ENCODE data around the gene MLLT10. TPM values are rescaled to one million over a fixed set of nuclear protein-coding genes. Genes with fewer than 3 reads are reported as not detected.
A peak's percentile ranks its signal among the peaks of the same experiment; 100 is the strongest.

MLLT10 gene
- total RNA-seq, 1 experiment from 2014 or later, result 60.1 TPM

DNA sequence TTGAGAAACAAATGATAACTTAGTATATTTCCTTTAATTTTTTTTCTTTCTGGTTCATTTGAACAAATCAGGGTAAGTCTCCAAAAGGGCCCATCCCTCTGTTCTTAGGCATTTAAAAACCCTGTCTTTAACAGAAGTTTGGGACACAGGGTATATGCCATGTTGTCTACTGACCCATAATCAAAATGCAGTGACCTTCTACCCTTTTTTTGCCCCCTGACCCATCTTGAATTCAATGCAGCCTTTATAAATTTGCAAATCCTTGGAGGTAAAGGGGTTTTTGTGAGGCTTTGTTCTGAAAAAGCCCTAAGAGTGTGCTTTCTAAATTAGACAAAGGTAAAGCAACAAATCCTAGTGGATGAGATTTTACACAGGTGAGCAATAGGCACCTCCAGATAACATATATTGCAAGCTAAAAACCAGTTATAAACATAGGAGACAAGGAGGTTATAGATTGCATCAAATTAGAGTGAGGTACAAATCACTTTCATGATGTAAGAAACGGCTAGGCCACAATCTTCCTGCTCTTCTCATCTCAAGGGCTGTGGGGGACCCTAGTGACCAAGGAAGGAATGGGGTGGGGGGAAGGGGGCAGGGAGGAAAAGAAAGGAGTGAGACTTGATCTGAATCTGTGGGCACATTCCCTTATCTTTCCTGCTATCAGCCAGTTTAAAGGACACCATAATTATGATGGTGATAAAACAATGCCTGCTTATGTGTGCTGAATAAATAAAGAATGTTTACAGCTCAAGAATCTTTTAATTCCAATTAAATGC is 11.2 kb upstream of the MLLT10 start:
- ChIA-PET POLR2A (interaction anchor here (0.6 to 5.1 kb wide), 2 partner anchors 15 to 1182 kb away, joined by 4 to 155 read pairs; no protein-coding TSS in a partner anchor), CTCF (interaction anchor here (1.0 to 3.2 kb wide), 2 partner anchors 8 to 27 kb away, joined by 3 to 35 read pairs; no protein-coding TSS in a partner anchor)
- no peaks in the 10 kb centered on the region for H3K9me3 Mint-ChIP-seq
- peak overlapping the region; percentile 83 for H3K4me3 Mint-ChIP-seq
- peaks cover 60% of the 10 kb centered on the region for H3K4me1 Mint-ChIP-seq
- DNase-seq (ENCODE audit: low spot score) (no peak), ATAC-seq (no peak)
- H3K27me3 Mint-ChIP-seq (ENCODE audit: low read depth), result peaks cover 15% of the 10 kb centered on the region
- TF ChIP-seq, protein P1, sequence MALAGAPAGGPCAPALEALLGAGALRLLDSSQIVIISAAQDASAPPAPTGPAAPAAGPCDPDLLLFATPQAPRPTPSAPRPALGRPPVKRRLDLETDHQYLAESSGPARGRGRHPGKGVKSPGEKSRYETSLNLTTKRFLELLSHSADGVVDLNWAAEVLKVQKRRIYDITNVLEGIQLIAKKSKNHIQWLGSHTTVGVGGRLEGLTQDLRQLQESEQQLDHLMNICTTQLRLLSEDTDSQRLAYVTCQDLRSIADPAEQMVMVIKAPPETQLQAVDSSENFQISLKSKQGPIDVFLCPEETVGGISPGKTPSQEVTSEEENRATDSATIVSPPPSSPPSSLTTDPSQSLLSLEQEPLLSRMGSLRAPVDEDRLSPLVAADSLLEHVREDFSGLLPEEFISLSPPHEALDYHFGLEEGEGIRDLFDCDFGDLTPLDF (CRISPR knock-in tag; IDR thresholded peaks at IDR 0.05), result no peak
- TF ChIP-seq, protein P2, sequence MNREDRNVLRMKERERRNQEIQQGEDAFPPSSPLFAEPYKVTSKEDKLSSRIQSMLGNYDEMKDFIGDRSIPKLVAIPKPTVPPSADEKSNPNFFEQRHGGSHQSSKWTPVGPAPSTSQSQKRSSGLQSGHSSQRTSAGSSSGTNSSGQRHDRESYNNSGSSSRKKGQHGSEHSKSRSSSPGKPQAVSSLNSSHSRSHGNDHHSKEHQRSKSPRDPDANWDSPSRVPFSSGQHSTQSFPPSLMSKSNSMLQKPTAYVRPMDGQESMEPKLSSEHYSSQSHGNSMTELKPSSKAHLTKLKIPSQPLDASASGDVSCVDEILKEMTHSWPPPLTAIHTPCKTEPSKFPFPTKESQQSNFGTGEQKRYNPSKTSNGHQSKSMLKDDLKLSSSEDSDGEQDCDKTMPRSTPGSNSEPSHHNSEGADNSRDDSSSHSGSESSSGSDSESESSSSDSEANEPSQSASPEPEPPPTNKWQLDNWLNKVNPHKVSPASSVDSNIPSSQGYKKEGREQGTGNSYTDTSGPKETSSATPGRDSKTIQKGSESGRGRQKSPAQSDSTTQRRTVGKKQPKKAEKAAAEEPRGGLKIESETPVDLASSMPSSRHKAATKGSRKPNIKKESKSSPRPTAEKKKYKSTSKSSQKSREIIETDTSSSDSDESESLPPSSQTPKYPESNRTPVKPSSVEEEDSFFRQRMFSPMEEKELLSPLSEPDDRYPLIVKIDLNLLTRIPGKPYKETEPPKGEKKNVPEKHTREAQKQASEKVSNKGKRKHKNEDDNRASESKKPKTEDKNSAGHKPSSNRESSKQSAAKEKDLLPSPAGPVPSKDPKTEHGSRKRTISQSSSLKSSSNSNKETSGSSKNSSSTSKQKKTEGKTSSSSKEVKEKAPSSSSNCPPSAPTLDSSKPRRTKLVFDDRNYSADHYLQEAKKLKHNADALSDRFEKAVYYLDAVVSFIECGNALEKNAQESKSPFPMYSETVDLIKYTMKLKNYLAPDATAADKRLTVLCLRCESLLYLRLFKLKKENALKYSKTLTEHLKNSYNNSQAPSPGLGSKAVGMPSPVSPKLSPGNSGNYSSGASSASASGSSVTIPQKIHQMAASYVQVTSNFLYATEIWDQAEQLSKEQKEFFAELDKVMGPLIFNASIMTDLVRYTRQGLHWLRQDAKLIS (CRISPR knock-in tag; IDR thresholded peaks at IDR 0.05; ENCODE audit: borderline replicate concordance), result no peak
- TF ChIP-seq, protein P3, sequence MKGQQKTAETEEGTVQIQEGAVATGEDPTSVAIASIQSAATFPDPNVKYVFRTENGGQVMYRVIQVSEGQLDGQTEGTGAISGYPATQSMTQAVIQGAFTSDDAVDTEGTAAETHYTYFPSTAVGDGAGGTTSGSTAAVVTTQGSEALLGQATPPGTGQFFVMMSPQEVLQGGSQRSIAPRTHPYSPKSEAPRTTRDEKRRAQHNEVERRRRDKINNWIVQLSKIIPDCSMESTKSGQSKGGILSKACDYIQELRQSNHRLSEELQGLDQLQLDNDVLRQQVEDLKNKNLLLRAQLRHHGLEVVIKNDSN (CRISPR knock-in tag; IDR thresholded peaks at IDR 0.05), result no peak
- TF ChIP-seq, protein P4, sequence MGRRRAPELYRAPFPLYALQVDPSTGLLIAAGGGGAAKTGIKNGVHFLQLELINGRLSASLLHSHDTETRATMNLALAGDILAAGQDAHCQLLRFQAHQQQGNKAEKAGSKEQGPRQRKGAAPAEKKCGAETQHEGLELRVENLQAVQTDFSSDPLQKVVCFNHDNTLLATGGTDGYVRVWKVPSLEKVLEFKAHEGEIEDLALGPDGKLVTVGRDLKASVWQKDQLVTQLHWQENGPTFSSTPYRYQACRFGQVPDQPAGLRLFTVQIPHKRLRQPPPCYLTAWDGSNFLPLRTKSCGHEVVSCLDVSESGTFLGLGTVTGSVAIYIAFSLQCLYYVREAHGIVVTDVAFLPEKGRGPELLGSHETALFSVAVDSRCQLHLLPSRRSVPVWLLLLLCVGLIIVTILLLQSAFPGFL (CRISPR knock-in tag; IDR thresholded peaks at IDR 0.05; ENCODE audit: borderline replicate concordance), result no peak
- no peak for TF ChIP-seq CBFB (CRISPR knock-in tag; IDR thresholded peaks at IDR 0.05; ENCODE audit: low read depth)
- TF ChIP-seq ZNF263 (CRISPR knock-in tag; IDR thresholded peaks at IDR 0.05; ENCODE audit: low read depth), result no peak
- no peak for TF ChIP-seq TP53 (CRISPR knock-in tag; IDR thresholded peaks at IDR 0.05)
- TF ChIP-seq, protein P5, sequence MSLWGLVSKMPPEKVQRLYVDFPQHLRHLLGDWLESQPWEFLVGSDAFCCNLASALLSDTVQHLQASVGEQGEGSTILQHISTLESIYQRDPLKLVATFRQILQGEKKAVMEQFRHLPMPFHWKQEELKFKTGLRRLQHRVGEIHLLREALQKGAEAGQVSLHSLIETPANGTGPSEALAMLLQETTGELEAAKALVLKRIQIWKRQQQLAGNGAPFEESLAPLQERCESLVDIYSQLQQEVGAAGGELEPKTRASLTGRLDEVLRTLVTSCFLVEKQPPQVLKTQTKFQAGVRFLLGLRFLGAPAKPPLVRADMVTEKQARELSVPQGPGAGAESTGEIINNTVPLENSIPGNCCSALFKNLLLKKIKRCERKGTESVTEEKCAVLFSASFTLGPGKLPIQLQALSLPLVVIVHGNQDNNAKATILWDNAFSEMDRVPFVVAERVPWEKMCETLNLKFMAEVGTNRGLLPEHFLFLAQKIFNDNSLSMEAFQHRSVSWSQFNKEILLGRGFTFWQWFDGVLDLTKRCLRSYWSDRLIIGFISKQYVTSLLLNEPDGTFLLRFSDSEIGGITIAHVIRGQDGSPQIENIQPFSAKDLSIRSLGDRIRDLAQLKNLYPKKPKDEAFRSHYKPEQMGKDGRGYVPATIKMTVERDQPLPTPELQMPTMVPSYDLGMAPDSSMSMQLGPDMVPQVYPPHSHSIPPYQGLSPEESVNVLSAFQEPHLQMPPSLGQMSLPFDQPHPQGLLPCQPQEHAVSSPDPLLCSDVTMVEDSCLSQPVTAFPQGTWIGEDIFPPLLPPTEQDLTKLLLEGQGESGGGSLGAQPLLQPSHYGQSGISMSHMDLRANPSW (CRISPR knock-in tag; conservative IDR thresholded peaks at IDR 0.05; ENCODE audit: low read depth), result no peak
- TF ChIP-seq, protein P6, sequence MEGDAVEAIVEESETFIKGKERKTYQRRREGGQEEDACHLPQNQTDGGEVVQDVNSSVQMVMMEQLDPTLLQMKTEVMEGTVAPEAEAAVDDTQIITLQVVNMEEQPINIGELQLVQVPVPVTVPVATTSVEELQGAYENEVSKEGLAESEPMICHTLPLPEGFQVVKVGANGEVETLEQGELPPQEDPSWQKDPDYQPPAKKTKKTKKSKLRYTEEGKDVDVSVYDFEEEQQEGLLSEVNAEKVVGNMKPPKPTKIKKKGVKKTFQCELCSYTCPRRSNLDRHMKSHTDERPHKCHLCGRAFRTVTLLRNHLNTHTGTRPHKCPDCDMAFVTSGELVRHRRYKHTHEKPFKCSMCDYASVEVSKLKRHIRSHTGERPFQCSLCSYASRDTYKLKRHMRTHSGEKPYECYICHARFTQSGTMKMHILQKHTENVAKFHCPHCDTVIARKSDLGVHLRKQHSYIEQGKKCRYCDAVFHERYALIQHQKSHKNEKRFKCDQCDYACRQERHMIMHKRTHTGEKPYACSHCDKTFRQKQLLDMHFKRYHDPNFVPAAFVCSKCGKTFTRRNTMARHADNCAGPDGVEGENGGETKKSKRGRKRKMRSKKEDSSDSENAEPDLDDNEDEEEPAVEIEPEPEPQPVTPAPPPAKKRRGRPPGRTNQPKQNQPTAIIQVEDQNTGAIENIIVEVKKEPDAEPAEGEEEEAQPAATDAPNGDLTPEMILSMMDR (IDR thresholded peaks at IDR 0.05), result no peak
- H3K27ac Mint-ChIP-seq, result peak overlapping the region; percentile 99
- H3K36me3 Mint-ChIP-seq, result no peaks in the 10 kb centered on the region

DNA sequence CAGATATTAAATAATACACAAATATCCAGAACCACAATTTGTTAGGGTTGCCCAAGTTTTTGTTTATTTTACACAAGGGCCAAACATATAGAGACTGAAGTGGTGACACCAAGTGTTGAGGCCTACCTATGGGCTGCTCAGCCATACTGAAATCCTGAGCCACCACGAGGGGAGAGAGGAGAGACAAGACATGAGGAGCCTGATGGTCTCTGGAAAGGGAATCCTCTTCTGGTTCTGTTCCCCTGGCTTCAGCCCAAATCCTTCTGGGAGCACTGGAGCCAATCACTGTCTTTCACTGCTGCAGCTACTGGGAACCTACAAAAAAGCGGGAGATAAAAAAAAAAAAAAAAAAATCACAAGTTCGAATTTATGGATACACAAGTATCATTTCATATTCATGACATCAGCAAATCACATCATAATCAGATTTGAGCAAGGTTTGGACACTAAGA is 10.4 kb upstream of the MLLT10 start:
- ChIA-PET CTCF (interaction anchor here (1.0 to 3.2 kb wide), 2 partner anchors 9 to 28 kb away, joined by 3 to 35 read pairs; no protein-coding TSS in a partner anchor), POLR2A (interaction anchor here (0.6 to 5.1 kb wide), 3 partner anchors 15 to 1181 kb away, joined by 4 to 155 read pairs (median 4); no protein-coding TSS in a partner anchor)
- ATAC-seq (no peak), DNase-seq (ENCODE audit: low spot score) (no peak)
- peaks cover 15% of the 10 kb centered on the region for H3K27me3 Mint-ChIP-seq (ENCODE audit: low read depth)
- peak overlapping the region; percentile 99 for H3K27ac Mint-ChIP-seq
- TF ChIP-seq FOXJ3 (CRISPR knock-in tag; IDR thresholded peaks at IDR 0.05; ENCODE audit: borderline replicate concordance), result no peak
- TF ChIP-seq, protein P7, sequence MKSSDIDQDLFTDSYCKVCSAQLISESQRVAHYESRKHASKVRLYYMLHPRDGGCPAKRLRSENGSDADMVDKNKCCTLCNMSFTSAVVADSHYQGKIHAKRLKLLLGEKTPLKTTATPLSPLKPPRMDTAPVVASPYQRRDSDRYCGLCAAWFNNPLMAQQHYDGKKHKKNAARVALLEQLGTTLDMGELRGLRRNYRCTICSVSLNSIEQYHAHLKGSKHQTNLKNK (CRISPR knock-in tag; IDR thresholded peaks at IDR 0.05), result no peak
- no peaks in the 10 kb centered on the region for H3K36me3 Mint-ChIP-seq
- H3K4me3 Mint-ChIP-seq, result peak overlapping the region; percentile 83
- peaks cover 59% of the 10 kb centered on the region for H3K4me1 Mint-ChIP-seq
- no peaks in the 10 kb centered on the region for H3K9me3 Mint-ChIP-seq

All from WTC11 (cell line).